ENCODE results near the gene HACD1.

DNA sequence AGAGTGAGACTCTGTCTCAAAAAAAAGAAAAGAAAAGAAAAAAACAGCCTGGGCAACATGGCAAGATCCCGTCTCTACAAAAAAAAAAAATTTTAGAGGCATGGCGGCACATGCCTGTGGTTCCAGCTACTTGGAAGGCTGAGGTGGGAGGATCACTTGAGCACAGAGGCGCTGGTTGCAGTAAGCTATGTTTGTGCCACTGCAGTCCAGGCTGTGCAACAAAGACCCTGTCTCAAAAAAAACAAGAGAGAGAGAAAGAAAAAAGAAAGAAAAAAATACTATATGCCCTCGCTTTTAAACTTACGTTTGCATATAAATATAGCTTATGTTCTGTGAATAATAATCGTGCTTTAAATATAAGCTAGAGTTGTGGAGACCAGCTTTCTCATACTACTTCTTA, 11.2 kb downstream of the HACD1 start:
- TF ChIP-seq, protein P1, sequence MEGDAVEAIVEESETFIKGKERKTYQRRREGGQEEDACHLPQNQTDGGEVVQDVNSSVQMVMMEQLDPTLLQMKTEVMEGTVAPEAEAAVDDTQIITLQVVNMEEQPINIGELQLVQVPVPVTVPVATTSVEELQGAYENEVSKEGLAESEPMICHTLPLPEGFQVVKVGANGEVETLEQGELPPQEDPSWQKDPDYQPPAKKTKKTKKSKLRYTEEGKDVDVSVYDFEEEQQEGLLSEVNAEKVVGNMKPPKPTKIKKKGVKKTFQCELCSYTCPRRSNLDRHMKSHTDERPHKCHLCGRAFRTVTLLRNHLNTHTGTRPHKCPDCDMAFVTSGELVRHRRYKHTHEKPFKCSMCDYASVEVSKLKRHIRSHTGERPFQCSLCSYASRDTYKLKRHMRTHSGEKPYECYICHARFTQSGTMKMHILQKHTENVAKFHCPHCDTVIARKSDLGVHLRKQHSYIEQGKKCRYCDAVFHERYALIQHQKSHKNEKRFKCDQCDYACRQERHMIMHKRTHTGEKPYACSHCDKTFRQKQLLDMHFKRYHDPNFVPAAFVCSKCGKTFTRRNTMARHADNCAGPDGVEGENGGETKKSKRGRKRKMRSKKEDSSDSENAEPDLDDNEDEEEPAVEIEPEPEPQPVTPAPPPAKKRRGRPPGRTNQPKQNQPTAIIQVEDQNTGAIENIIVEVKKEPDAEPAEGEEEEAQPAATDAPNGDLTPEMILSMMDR (conservative IDR thresholded peaks at IDR 0.05; ENCODE audit: low read depth, low read length) = no peak
- TF ChIP-seq POLR2A (IDR thresholded peaks at IDR 0.05; ENCODE audit: low read depth, low read length) = no peak
- no peak for TF ChIP-seq FOS (IDR thresholded peaks at IDR 0.05; ENCODE audit: low read depth, low read length)
- no peak for TF ChIP-seq RFX5 (IDR thresholded peaks at IDR 0.05; ENCODE audit: low read depth, low read length)
- TF ChIP-seq CEBPB (IDR thresholded peaks at IDR 0.05; ENCODE audit: low read depth, low read length) = no peak
- TF ChIP-seq CHD1 (IDR thresholded peaks at IDR 0.05; ENCODE audit: low read depth, low read length) = no peak
- no peak for TF ChIP-seq RCOR1 (IDR thresholded peaks at IDR 0.05; ENCODE audit: insufficient replicate concordance, low read length)
- TF ChIP-seq, protein P2, sequence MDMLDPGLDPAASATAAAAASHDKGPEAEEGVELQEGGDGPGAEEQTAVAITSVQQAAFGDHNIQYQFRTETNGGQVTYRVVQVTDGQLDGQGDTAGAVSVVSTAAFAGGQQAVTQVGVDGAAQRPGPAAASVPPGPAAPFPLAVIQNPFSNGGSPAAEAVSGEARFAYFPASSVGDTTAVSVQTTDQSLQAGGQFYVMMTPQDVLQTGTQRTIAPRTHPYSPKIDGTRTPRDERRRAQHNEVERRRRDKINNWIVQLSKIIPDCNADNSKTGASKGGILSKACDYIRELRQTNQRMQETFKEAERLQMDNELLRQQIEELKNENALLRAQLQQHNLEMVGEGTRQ (IDR thresholded peaks at IDR 0.05; ENCODE audit: low read depth, low read length) = no peak
- TF ChIP-seq MAFK (IDR thresholded peaks at IDR 0.05; ENCODE audit: low read depth, low read length) = no peak
- no peak for TF ChIP-seq SMC3 (IDR thresholded peaks at IDR 0.05; ENCODE audit: low read depth, low read length)

Measured in IMR-90 (cell line).